Measurements from ENCODE around the gene TEKT1. TPM values are rescaled to one million over a fixed set of nuclear protein-coding genes. Genes with fewer than 3 reads are reported as not detected.
"Not testable (repeated sequence)": the region's sequence is repeated elsewhere in the genome, so short reads cannot be mapped to it uniquely, and the experiment has no call there.

TEKT1 gene
- total RNA-seq (2014; rRNA removed; shearing (Covaris generic)), result not detected in 2 replicates

GRCh38 chr17:6831661-6832263 lies at the start of gene TEKT1:
TEKT1 (minus strand) TSS chr17:6831729; CDS start chr17:6830376, 1,353 bp downstream.
- peak; percentile 38 for DNase-seq (ENCODE audit: low read depth)

GRCh38 chr17:6879221-6879975 lies 47.9 kb upstream of the TEKT1 start:
- DNase-seq (ENCODE audit: low read depth), result not testable (repeated sequence)

- DNase-seq (ENCODE audit: low read depth), result not testable (repeated sequence)
These were observed 43.7 kb upstream of the TEKT1 start for GRCh38 chr17:6875276-6875675.

GRCh38 chr17:6872936-6873335 lies 41.4 kb upstream of the TEKT1 start:
- DNase-seq (ENCODE audit: low read depth), result no peak

GRCh38 chr17:6870841-6871240 lies 39.3 kb upstream of the TEKT1 start:
- DNase-seq (ENCODE audit: low read depth), result no peak

- no peak for DNase-seq (ENCODE audit: low read depth)
These were observed 37.1 kb upstream of the TEKT1 start for GRCh38 chr17:6868582-6868981.

- no peak for DNase-seq (ENCODE audit: low read depth)
These were observed 36.3 kb upstream of the TEKT1 start for GRCh38 chr17:6867849-6868248.

- no peak for DNase-seq (ENCODE audit: low read depth)
These were observed 31.3 kb upstream of the TEKT1 start for GRCh38 chr17:6862825-6863224.

- no peak for DNase-seq (ENCODE audit: low read depth)
These were observed 30.6 kb upstream of the TEKT1 start for GRCh38 chr17:6862122-6862521.

- no peak for DNase-seq (ENCODE audit: low read depth)
These were observed 26.4 kb upstream of the TEKT1 start for GRCh38 chr17:6857904-6858303.

GRCh38 chr17:6857336-6857735 lies 25.8 kb upstream of the TEKT1 start:
- no peak for DNase-seq (ENCODE audit: low read depth)

- no peak for DNase-seq (ENCODE audit: low read depth)
These were observed 24.5 kb upstream of the TEKT1 start for GRCh38 chr17:6856051-6856450.

- DNase-seq (ENCODE audit: low read depth), result no peak
These were observed 22.4 kb upstream of the TEKT1 start for GRCh38 chr17:6853764-6854442.

GRCh38 chr17:6848545-6849179 lies 17.1 kb upstream of the TEKT1 start:
- not testable (repeated sequence) for DNase-seq (ENCODE audit: low read depth)

GRCh38 chr17:6846138-6846537 lies 14.6 kb upstream of the TEKT1 start:
- not testable (repeated sequence) for DNase-seq (ENCODE audit: low read depth)

- not testable (repeated sequence) for DNase-seq (ENCODE audit: low read depth)
These were observed 12.9 kb upstream of the TEKT1 start for GRCh38 chr17:6844406-6844805.

GRCh38 chr17:6843241-6843880 lies 11.8 kb upstream of the TEKT1 start:
- peak; percentile 39 for DNase-seq (ENCODE audit: low read depth)

- not testable (repeated sequence) for DNase-seq (ENCODE audit: low read depth)
These were observed 10.2 kb upstream of the TEKT1 start for GRCh38 chr17:6841769-6842168.

GRCh38 chr17:6830383-6830986 lies 1.0 kb downstream of the TEKT1 start:
- no peak for DNase-seq (ENCODE audit: low read depth)

GRCh38 chr17:6823011-6823442 lies 8.5 kb downstream of the TEKT1 start:
- peak; percentile 1 for DNase-seq (ENCODE audit: low read depth)

GRCh38 chr17:6818938-6819337 lies 12.6 kb downstream of the TEKT1 start:
- DNase-seq (ENCODE audit: low read depth), result no peak

Data from RPMI7951 (cell line).